Keratinocyte (primary cell): ENCODE data around the gene HOTAIR. TPM values are rescaled to one million over a fixed set of nuclear protein-coding genes. Genes with fewer than 3 reads are reported as not detected.
A peak's percentile ranks its signal among the peaks of the same experiment; 100 is the strongest.

Experiments
- DNase-seq: peaks from one replicate; pipeline ENCODE4 v3.0.0-alpha.2; 2011; ENCODE audit warnings: low read depth, missing footprints, low spot score
- FAIRE-seq: peaks from 2 replicates; lab custom pipeline; 2011; peaks lifted over from hg19 to GRCh38; lab: Jason Lieb, UNC
- H2AFZ ChIP-seq: 2 replicates; pipeline ENCODE4 v1.6.0; 2012; ENCODE audit warnings: low read length, control low read depth, inconsistent platforms; ENCODE audit not compliant: control insufficient read depth
- H3K27ac ChIP-seq: 2 replicates; pipeline ENCODE4 v1.5.1; 2011; ENCODE audit warnings: low read length; ENCODE audit not compliant: control insufficient read depth, insufficient read depth
- H3K27me3 ChIP-seq: 3 replicates; pipeline ENCODE4 v1.6.0; 2011; ENCODE audit warnings: low read length; ENCODE audit not compliant: control insufficient read depth, insufficient read depth; ENCODE audit errors: extremely low read depth
- H3K36me3 ChIP-seq, 2 experiments: 2 replicates in 1 of 2; 3 replicates in 1 of 2; pipeline ENCODE4 v1.5.1; 2011; ENCODE audit warnings: low read length in 2 of 2, mild to moderate bottlenecking in 1 of 2; ENCODE audit not compliant: control insufficient read depth in 2 of 2, insufficient read depth in 2 of 2; ENCODE audit errors: extremely low read depth in 1 of 2
- H3K4me1 ChIP-seq: 3 replicates; pipeline ENCODE4 v1.5.1; 2011; ENCODE audit warnings: low read length; ENCODE audit not compliant: control insufficient read depth, insufficient read depth; ENCODE audit errors: extremely low read depth
- H3K4me2 ChIP-seq: 3 replicates; pipeline ENCODE4 v1.6.0; 2011; ENCODE audit warnings: low read depth, low read length; ENCODE audit not compliant: control insufficient read depth, insufficient read depth; ENCODE audit errors: extremely low read depth
- H3K4me3 ChIP-seq, 3 experiments: fragments of 200-600 bp in 1 of 3; sonication (generic) in 1 of 3; 2 replicates in 2 of 3; 3 replicates in 1 of 3; pipeline ENCODE4 v1.5.1; 2011 to 2016; ENCODE audit warnings: low read length in 3 of 3, mild to moderate bottlenecking in 3 of 3, control low read depth in 2 of 3, inconsistent platforms in 1 of 3, low read depth in 1 of 3, mixed read lengths in 1 of 3, mixed run types in 1 of 3, moderate library complexity in 1 of 3; ENCODE audit not compliant: control insufficient read depth in 2 of 3, insufficient read depth in 2 of 3; ENCODE audit errors: extremely low read depth in 1 of 3
- H3K79me2 ChIP-seq: 2 replicates; pipeline ENCODE4 v1.6.0; 2012; ENCODE audit warnings: low read length; ENCODE audit not compliant: control insufficient read depth, insufficient read depth
- H3K9ac ChIP-seq: 3 replicates; pipeline ENCODE4 v1.6.0; 2011; ENCODE audit warnings: low read length; ENCODE audit not compliant: control insufficient read depth, insufficient read depth; ENCODE audit errors: extremely low read depth
- H3K9me1 ChIP-seq: 3 replicates; pipeline ENCODE4 v1.6.0; 2011; ENCODE audit warnings: low read length; ENCODE audit not compliant: control insufficient read depth, insufficient read depth; ENCODE audit errors: extremely low read depth
- H3K9me3 ChIP-seq: 2 replicates; pipeline ENCODE4 v1.5.1; 2012; ENCODE audit warnings: low read depth, low read length; ENCODE audit not compliant: control insufficient read depth
- H4K20me1 ChIP-seq: 3 replicates; pipeline ENCODE4 v1.6.0; 2011; ENCODE audit warnings: low read length; ENCODE audit not compliant: control insufficient read depth, insufficient read depth; ENCODE audit errors: extremely low read depth
- EZH2 ChIP-seq: IDR thresholded peaks from one replicate; pipeline ENCODE4 v1.6.1; 2012; ENCODE audit warnings: inconsistent platforms, mild to moderate bottlenecking, low read length, moderate library complexity
- dilution Hi-C: fragments of 300-500 bp; cut with MboI; formaldehyde crosslinking; loops from one replicate; pipeline ENCODE4 v1.7.0; 2020; ENCODE audit warnings: low sequenced_read_pairs; ENCODE audit not compliant: extremely low pct_ligation_motif_present
- polyA plus RNA-seq, 5 experiments: library from polyadenylated mRNA; depleted of rRNA in 3 of 5; stranded (reverse) in 3 of 5; stranded (forward) in 1 of 5; unstranded in 1 of 5; fragments of >200 nt; gene quantifications; 1 replicate in 1 of 5; 2 replicates in 3 of 5; 3 replicates in 1 of 5; pipeline versions ENCODE4 v1.2.1 to v1.2.3, GENCODE V29; 2011 to 2012; ENCODE audit warnings: missing spikeins in 2 of 5, low read depth in 1 of 5, low replicate concordance in 1 of 5
- TF ChIP-seq, protein P1 (sequence below), 3 experiments: IDR thresholded peaks in 1 of 3; conservative IDR thresholded peaks in 1 of 3; optimal IDR thresholded peaks in 1 of 3; 2 replicates in 2 of 3; 3 replicates in 1 of 3; pipeline versions ENCODE3 to v1.5.1; 2011; ENCODE audit warnings: low read length in 3 of 3, mild to moderate bottlenecking in 3 of 3, moderate library complexity in 2 of 3, control low read depth in 1 of 3, inconsistent platforms in 1 of 3; ENCODE audit not compliant: insufficient read depth in 2 of 3; ENCODE audit errors: extremely low read depth in 1 of 3

HOTAIR gene
- polyA plus RNA-seq, 1 donor (not counting 4 experiments of a cell fraction or from before 2014, with no cell fraction given), result 4.0 TPM

DNA sequence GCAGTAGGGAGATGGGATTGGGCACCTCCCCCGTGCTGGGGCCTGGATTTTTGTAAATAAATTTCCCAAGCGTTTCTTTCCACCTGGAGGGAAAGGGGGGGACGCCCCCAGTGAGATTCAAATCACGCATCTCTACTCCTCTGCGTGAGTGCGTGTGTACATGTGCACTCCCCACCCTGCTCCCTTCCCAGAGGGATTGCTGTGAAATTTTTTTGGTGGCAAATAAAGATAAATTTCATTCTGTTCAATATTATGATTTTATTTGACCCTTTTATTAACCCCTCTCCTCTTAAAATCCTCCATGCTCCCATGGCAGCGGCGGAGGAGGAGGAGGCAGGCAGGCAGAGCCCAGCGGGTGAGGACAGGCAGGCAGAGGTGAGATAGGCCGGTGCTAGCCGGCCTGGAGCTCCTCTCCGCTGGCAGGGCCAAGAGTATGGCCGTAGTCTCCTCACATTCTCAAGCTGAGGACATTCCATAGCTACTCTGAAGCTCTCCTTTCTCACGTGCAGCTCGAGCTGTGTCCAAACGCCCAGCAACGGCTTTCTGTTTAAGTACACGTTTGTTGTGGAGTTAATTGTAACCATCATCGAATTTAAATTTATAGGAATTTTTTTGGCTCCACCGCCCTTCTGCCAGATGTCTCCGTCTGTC, 1.5 kb upstream of the HOTAIR start:
- DNase-seq, result no peak

DNA sequence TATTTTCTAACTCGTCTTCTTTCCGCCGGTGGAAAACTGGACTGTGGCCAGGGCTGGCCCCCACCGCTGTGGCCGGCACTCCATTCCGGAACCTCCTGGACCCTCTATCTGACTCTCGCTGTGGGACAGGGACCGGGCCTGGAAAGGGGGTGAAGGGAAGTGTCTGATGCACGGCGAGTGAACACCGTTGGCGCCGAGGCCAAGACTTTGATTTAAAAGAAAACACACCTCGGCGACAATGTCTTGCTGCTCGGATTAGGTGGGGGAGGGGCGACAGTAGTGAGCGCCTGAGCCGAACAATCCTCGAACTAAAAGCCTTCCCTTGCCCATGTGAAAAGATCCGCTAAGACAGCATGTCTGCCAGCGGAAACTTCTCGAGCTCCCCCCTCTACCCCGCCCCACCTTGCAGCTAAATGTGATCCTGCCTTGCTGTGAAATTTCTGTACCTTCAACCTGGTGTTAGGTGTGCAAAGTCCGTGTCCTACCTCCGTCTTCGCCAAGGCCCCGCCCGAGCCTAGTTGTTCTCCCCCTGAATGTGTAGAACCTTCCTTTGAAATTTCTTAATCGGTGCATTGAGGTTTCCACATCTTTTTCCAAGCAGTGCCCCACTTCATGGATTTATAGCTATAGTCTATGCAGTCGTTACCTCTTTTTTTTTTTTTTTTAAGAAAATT, 862 bp upstream of the HOTAIR start:
- no peaks in the 10 kb centered on the region for H3K27me3 ChIP-seq
- H3K36me3 ChIP-seq, result no peaks in the 10 kb centered on the region
- no peak overlapping the region for H3K27ac ChIP-seq
- TF ChIP-seq EZH2, result no peak
- TF ChIP-seq, protein P1, sequence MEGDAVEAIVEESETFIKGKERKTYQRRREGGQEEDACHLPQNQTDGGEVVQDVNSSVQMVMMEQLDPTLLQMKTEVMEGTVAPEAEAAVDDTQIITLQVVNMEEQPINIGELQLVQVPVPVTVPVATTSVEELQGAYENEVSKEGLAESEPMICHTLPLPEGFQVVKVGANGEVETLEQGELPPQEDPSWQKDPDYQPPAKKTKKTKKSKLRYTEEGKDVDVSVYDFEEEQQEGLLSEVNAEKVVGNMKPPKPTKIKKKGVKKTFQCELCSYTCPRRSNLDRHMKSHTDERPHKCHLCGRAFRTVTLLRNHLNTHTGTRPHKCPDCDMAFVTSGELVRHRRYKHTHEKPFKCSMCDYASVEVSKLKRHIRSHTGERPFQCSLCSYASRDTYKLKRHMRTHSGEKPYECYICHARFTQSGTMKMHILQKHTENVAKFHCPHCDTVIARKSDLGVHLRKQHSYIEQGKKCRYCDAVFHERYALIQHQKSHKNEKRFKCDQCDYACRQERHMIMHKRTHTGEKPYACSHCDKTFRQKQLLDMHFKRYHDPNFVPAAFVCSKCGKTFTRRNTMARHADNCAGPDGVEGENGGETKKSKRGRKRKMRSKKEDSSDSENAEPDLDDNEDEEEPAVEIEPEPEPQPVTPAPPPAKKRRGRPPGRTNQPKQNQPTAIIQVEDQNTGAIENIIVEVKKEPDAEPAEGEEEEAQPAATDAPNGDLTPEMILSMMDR (optimal IDR thresholded peaks at IDR 0.05 in 1 of 3, IDR thresholded peaks at IDR 0.05 in 1 of 3, conservative IDR thresholded peaks at IDR 0.05 in 1 of 3; ENCODE audit: extremely low read depth in 1 of 3, insufficient read depth in 2 of 3, low read length in 3 of 3), result no peak
- FAIRE-seq (no peak), DNase-seq (no peak)
- H3K9me3 ChIP-seq, result no peaks in the 10 kb centered on the region
- peak overlapping the region in 2 of 3 experiments; percentile 54 to 89 for H3K4me3 ChIP-seq
- peaks cover 22% of the 10 kb centered on the region for H3K79me2 ChIP-seq
- H2AFZ ChIP-seq, result no peak overlapping the region
- peaks cover 39% of the 10 kb centered on the region for H3K4me1 ChIP-seq
- H4K20me1 ChIP-seq, result no peaks in the 10 kb centered on the region
- H3K4me2 ChIP-seq, result peak overlapping the region; percentile 81
- peak overlapping the region; percentile 33 for H3K9ac ChIP-seq
- dilution Hi-C loops, result no loop called here
- no peaks in the 10 kb centered on the region for H3K9me1 ChIP-seq

More for the DNA sequence above, 1.5 kb upstream of the HOTAIR start:
- FAIRE-seq, result no peak
- Histone ChIP-seq H2AFZ (peak overlapping the region; percentile 22), H3K79me2 (peaks cover 22% of the 10 kb centered on the region), H4K20me1 (no peaks in the 10 kb centered on the region), H3K4me2 (peak overlapping the region; percentile 81), H3K9me1 (no peaks in the 10 kb centered on the region), H3K27me3 (no peaks in the 10 kb centered on the region), H3K36me3 (no peaks in the 10 kb centered on the region), H3K27ac (no peak overlapping the region), H3K4me3 (no peak overlapping the region), H3K9ac (peak overlapping the region; percentile 47), H3K4me1 (peaks cover 39% of the 10 kb centered on the region), H3K9me3 (no peaks in the 10 kb centered on the region)
- dilution Hi-C loops, result no loop called here
- TF ChIP-seq, protein P1 (optimal IDR thresholded peaks at IDR 0.05 in 1 of 3, IDR thresholded peaks at IDR 0.05 in 1 of 3, conservative IDR thresholded peaks at IDR 0.05 in 1 of 3; ENCODE audit: extremely low read depth in 1 of 3, insufficient read depth in 2 of 3, low read length in 3 of 3), result no peak
- TF ChIP-seq EZH2, result no peak
